ENCODE measurements around the gene DEFB124. TPM values are rescaled to one million over a fixed set of nuclear protein-coding genes. Genes with fewer than 3 reads are reported as not detected.

Gene DEFB124
- total and polyA plus RNA-seq, 2 of the 8 experiments (the other 6 are each of a cell fraction or from before 2014, with no cell fraction given), result not detected

- Histone ChIP-seq H3K4me3 (ENCODE audit: extremely low read depth in 1 of 4, insufficient read depth in 2 of 4, low read depth in 3 of 4, low read length in 4 of 4) (no peak overlapping the region), H2BK120ac (replicated peaks; ENCODE audit: low read depth, low read length) (no peak overlapping the region), H3K4me1 (replicated peaks in 1 of 4; ENCODE audit: control insufficient read depth in 3 of 4, insufficient read depth in 4 of 4, low read length in 3 of 4) (no peaks in the 10 kb centered on the region), H4K91ac (replicated peaks; ENCODE audit: insufficient read length, low read length) (no peak overlapping the region), H3K27me3 (replicated peaks in 1 of 4; ENCODE audit: control insufficient read depth in 3 of 4, extremely low read depth in 1 of 4, insufficient read depth in 3 of 4, low read length in 3 of 4) (no peaks in the 10 kb centered on the region), H3K9me3 (ENCODE audit: insufficient read depth in 2 of 2, low read depth in 1 of 2, low read length in 1 of 2) (peaks cover 27 to 64% of the 10 kb centered on the region in 2 experiments), H3K79me1 (ENCODE audit: low read depth, low read length) (no peaks in the 10 kb centered on the region), H3K23me2 (ENCODE audit: low read depth, low read length) (no peaks in the 10 kb centered on the region), H2BK5ac (ENCODE audit: low read depth, low read length) (no peak overlapping the region), H2BK20ac (ENCODE audit: low read length) (no peak overlapping the region), H2BK12ac (ENCODE audit: low read depth, low read length) (no peak overlapping the region), H2AFZ (ENCODE audit: low read length) (no peak overlapping the region), H3K56ac (replicated peaks; ENCODE audit: insufficient read length, low read depth, low read length) (no peak overlapping the region), H3K36me3 (ENCODE audit: control insufficient read depth in 2 of 4, insufficient read depth in 4 of 4, low read length in 3 of 4) (no peaks in the 10 kb centered on the region), H3K23ac (ENCODE audit: insufficient read length) (no peak overlapping the region), H3K18ac (ENCODE audit: extremely low read depth, low read length) (no peak overlapping the region), H3K4ac (replicated peaks; ENCODE audit: insufficient read length, low read depth, low read length) (no peak overlapping the region), H4K5ac (ENCODE audit: insufficient read length, low read depth, low read length) (no peak overlapping the region), H4K20me1 (replicated peaks in 1 of 2; ENCODE audit: control insufficient read depth in 1 of 2, insufficient read depth in 2 of 2, low read length in 2 of 2) (no peaks in the 10 kb centered on the region), H4K8ac (ENCODE audit: extremely low read depth, insufficient read depth, low read length) (no peak overlapping the region), H3K14ac (ENCODE audit: insufficient read length) (no peak overlapping the region), H3K79me2 (ENCODE audit: control insufficient read depth in 1 of 2, insufficient read depth in 2 of 2, low read length in 2 of 2) (no peaks in the 10 kb centered on the region), H2AK5ac (ENCODE audit: low read depth, low read length) (no peak overlapping the region), H3K4me2 (ENCODE audit: insufficient read depth in 1 of 2, low read depth in 2 of 2, low read length in 2 of 2) (no peak overlapping the region), H3K9ac (replicated peaks in 1 of 4; ENCODE audit: extremely low read depth in 1 of 4, low read depth in 3 of 4, low read length in 3 of 4) (no peak overlapping the region), H3K27ac (ENCODE audit: low read depth, low read length) (no peak overlapping the region), H2BK15ac (ENCODE audit: low read length) (no peak overlapping the region)
- peak in 1 of 2 experiments; percentile 67 for DNase-seq (ENCODE audit: low read depth in 1 of 2, low spot score in 2 of 2)
- POLR2A ChIA-PET (ENCODE audit: partially characterized antibody), result no interaction called here
- peak; percentile 76 for FAIRE-seq
- CTCF ChIA-PET (ENCODE audit: partially characterized antibody), result interaction anchor here (1.3 kb wide), 1 partner anchor 9 kb away, joined by 5 read pairs; no protein-coding TSS in a partner anchor
- WGBS, 2 experiments (ENCODE audit: extremely low coverage in 1 of 2, insufficient coverage in 1 of 2, insufficient read length in 1 of 2, insufficient replicate concordance in 2 of 2, low coverage in 1 of 2, low lambda C conversion rate in 2 of 2, missing lambda C conversion rate in 1 of 2), result 43% methylated on average over 2 of the region's 2 CpGs; no CpG with 5 or more reads in 1 of the 2 experiments
- TF ChIP-seq TEAD4 (IDR thresholded peaks at IDR 0.05; ENCODE audit: low read depth, low read length) (peak; percentile 96), GABPA (IDR thresholded peaks at IDR 0.05; ENCODE audit: borderline replicate concordance, insufficient read depth, low read length) (no peak), SRF (IDR thresholded peaks at IDR 0.05; ENCODE audit: low read depth, low read length) (no peak), JUND (IDR thresholded peaks at IDR 0.05; ENCODE audit: low read length) (no peak), KDM5A (IDR thresholded peaks at IDR 0.05; ENCODE audit: low read length) (no peak), NANOG (IDR thresholded peaks at IDR 0.05; ENCODE audit: insufficient read depth, low read depth, low read length, poor library complexity, severe bottlenecking) (peak; percentile 13), CBX8 (IDR thresholded peaks at IDR 0.05; ENCODE audit: borderline replicate concordance, low read depth, low read length) (no peak), ASH2L (IDR thresholded peaks at IDR 0.05; ENCODE audit: low read length) (no peak), SP4 (IDR thresholded peaks at IDR 0.05; ENCODE audit: low read length) (no peak)
- TF ChIP-seq, protein P1, sequence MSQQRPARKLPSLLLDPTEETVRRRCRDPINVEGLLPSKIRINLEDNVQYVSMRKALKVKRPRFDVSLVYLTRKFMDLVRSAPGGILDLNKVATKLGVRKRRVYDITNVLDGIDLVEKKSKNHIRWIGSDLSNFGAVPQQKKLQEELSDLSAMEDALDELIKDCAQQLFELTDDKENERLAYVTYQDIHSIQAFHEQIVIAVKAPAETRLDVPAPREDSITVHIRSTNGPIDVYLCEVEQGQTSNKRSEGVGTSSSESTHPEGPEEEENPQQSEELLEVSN (IDR thresholded peaks at IDR 0.05), result no peak
- TF ChIP-seq, protein P2, sequence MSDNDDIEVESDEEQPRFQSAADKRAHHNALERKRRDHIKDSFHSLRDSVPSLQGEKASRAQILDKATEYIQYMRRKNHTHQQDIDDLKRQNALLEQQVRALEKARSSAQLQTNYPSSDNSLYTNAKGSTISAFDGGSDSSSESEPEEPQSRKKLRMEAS (IDR thresholded peaks at IDR 0.05), result no peak
- TF ChIP-seq, protein P3, sequence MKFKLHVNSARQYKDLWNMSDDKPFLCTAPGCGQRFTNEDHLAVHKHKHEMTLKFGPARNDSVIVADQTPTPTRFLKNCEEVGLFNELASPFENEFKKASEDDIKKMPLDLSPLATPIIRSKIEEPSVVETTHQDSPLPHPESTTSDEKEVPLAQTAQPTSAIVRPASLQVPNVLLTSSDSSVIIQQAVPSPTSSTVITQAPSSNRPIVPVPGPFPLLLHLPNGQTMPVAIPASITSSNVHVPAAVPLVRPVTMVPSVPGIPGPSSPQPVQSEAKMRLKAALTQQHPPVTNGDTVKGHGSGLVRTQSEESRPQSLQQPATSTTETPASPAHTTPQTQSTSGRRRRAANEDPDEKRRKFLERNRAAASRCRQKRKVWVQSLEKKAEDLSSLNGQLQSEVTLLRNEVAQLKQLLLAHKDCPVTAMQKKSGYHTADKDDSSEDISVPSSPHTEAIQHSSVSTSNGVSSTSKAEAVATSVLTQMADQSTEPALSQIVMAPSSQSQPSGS (IDR thresholded peaks at IDR 0.05; ENCODE audit: low read length), result no peak
Measured at GRCh38 chr20:31494131-31494530, 19.2 kb upstream of the DEFB124 start.
